Measurements from ENCODE around the gene ITPR2. TPM values are rescaled to one million over a fixed set of nuclear protein-coding genes. Genes with fewer than 3 reads are reported as not detected.
"Not testable (repeated sequence)": the region's sequence is repeated elsewhere in the genome, so short reads cannot be mapped to it uniquely, and the experiment has no call there.

The ITPR2 gene
- total RNA-seq, 1 donor from 2014 or later, result 16.7 TPM

DNA sequence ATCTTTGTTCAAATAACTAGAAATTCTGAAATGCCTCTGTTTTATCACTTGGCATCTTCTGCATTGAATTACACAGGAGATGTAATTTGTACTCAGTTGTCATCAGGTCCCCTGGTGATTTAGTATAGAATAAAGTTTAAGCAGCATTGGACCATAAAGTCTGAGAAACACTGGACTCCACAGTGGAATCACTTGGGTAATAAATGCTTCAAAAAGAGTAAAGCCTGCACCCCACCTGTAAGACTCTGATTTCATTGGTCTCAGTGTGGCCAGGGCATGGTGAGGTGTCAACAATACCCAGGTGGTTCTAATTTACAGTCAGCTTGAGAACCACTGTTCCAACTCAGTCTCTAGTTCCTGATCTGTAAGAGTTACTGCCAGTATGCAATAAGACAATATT lies 148.9 kb downstream of the ITPR2 start:
- no peak for TF ChIP-seq CTCF (conservative IDR thresholded peaks at IDR 0.05)
- Mint-ChIP-seq H3K9me3 (peaks cover 3% of the 10 kb centered on the region), H3K27me3 (ENCODE audit: low read depth) (no peaks in the 10 kb centered on the region), H3K4me3 (no peak overlapping the region), H3K4me1 (peaks cover 6% of the 10 kb centered on the region), H3K27ac (ENCODE audit: unreplicated experiment) (no peak overlapping the region), H3K36me3 (ENCODE audit: low read depth) (peaks cover 13% of the 10 kb centered on the region)
- DNase-seq (ENCODE audit: low read depth, low spot score), result no peak

GRCh38 chr12:26683443-26683842 lies 149.6 kb downstream of the ITPR2 start:
- no peak overlapping the region for H3K4me3 Mint-ChIP-seq
- H3K36me3 Mint-ChIP-seq (ENCODE audit: low read depth), result peaks cover 13% of the 10 kb centered on the region
- DNase-seq (ENCODE audit: low read depth, low spot score), result no peak
- peaks cover 3% of the 10 kb centered on the region for H3K9me3 Mint-ChIP-seq
- TF ChIP-seq CTCF (conservative IDR thresholded peaks at IDR 0.05), result no peak
- no peak overlapping the region for H3K27ac Mint-ChIP-seq (ENCODE audit: unreplicated experiment)
- H3K4me1 Mint-ChIP-seq, result peaks cover 12% of the 10 kb centered on the region
- H3K27me3 Mint-ChIP-seq (ENCODE audit: low read depth), result no peaks in the 10 kb centered on the region

DNA sequence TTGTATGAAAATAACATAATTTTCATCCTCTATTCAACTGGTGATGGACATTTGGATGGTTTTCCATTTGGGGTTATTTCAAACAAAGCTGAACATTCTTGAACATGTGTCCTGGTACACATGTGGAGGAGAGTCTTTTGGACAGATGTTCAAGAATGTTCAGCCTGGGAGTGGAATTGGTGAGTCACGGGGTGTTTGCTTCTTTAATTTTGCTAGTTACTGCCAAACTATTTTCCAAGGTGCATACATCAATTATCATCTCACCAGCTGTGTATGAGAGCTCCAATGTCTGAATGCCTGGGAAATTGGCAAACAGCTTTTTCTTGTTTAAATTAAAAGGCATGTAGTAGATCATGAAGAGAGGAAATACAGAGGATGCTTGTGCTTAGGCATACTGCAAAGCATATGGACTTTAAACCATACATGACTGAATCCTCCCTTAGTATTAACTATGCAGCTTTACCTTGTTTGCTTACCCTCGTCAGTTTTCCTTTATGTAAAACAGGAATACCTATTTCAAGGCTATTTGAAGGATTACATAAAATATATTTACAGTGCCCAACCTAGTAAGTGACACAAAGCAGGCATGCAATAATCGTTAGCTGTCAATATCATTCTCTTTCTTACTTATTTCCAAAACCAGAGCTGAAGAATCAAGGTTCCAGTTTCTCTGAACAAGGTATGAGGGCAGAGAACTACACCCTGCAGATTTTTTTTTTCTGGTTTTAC lies 152.1 kb downstream of the ITPR2 start:
- Mint-ChIP-seq H3K27me3 (ENCODE audit: low read depth) (no peaks in the 10 kb centered on the region), H3K9me3 (peaks cover 3% of the 10 kb centered on the region), H3K36me3 (ENCODE audit: low read depth) (peaks cover 13% of the 10 kb centered on the region), H3K4me3 (no peak overlapping the region), H3K4me1 (peaks cover 20% of the 10 kb centered on the region), H3K27ac (ENCODE audit: unreplicated experiment) (peak overlapping the region; percentile 38)
- no peak for TF ChIP-seq CTCF (conservative IDR thresholded peaks at IDR 0.05)
- DNase-seq (ENCODE audit: low read depth, low spot score), result no peak

DNA sequence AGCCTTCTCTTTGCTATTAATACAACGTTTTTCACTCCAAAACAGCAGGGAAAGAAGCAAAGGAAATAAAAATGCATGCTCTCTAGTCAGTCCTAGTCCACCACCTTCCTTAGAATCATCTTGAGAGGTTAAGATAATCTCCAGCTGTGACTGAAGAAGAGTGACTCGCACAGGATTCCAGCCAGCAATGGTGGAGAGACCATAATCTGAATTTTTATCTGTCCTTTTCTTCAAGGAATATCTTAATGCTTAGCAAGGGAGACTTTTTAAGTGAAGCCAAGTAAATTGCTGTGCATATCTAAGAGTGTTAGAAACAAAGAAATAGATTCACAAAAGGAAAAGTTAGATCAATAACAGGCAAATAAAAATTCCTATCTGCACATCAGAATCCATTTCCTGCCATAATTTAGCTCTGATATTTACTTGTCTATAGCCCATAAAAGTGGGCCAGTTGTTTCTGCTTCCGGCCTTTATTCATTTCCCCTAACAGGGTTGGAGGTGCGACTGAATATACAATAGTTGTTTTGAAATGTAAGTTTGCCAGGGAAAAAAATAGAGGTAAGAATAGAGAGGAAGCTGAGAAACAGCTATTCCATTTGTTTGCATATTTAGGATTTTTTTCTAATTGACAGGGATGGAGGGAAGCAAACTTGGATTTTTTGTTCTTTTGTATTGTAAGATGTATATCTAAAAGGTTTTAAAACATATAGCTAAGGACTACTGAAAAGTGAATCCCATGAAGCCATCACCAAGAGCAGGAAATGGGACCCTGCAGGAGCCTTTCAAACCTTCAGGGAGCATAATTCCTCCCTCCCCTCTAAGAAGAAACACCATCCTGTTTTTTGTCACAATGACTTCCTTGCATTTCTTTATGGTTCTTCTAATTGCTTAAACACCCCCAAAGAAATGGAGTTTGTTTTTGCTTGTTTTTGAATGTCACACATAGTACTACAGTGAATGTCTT lies 154.0 kb downstream of the ITPR2 start:
- no peak for TF ChIP-seq CTCF (conservative IDR thresholded peaks at IDR 0.05)
- H3K36me3 Mint-ChIP-seq (ENCODE audit: low read depth), result peaks cover 10% of the 10 kb centered on the region
- H3K27ac Mint-ChIP-seq (ENCODE audit: unreplicated experiment), result no peak overlapping the region

GRCh38 chr12:26671487-26671886 lies 161.5 kb downstream of the ITPR2 start:
- not testable (repeated sequence) for H3K4me3 Mint-ChIP-seq; H3K36me3 Mint-ChIP-seq (ENCODE audit: low read depth); H3K9me3 Mint-ChIP-seq; H3K4me1 Mint-ChIP-seq; H3K27me3 Mint-ChIP-seq (ENCODE audit: low read depth); H3K27ac Mint-ChIP-seq (ENCODE audit: unreplicated experiment); DNase-seq (ENCODE audit: low read depth, low spot score)

More for the DNA sequence above, 154.0 kb downstream of the ITPR2 start:
- Mint-ChIP-seq H3K9me3 (peaks cover 3% of the 10 kb centered on the region), H3K27me3 (ENCODE audit: low read depth) (no peaks in the 10 kb centered on the region), H3K4me3 (no peak overlapping the region), H3K4me1 (peaks cover 20% of the 10 kb centered on the region)
- no peak for DNase-seq (ENCODE audit: low read depth, low spot score)
